Esophagus muscularis mucosa (tissue), 4 donors: ENCODE data around the gene AFAP1. TPM values are rescaled to one million over a fixed set of nuclear protein-coding genes. Genes with fewer than 3 reads are reported as not detected.

Experiments
- DNase-seq: peaks from one replicate; pipeline ENCODE4 v3.0.0-alpha.2; 2017; ENCODE audit errors: extremely low spot score
- H3K27ac ChIP-seq, 4 donors: fragments of 200-600 bp; sonication (generic); replicated peaks in 1 of 4; 1 replicate in 3 of 4; 2 replicates in 1 of 4; pipeline ENCODE4 v1.5.1; 2016 to 2019; ENCODE audit warnings: mild to moderate bottlenecking in 1 of 4
- H3K27me3 ChIP-seq, 4 donors: fragments of 200-600 bp; sonication (generic); one replicate each; pipeline versions ENCODE4 v1.5.1 to v1.6.0; 2016 to 2019
- H3K36me3 ChIP-seq, 4 donors: fragments of 200-600 bp; sonication (generic); one replicate each; pipeline ENCODE4 v1.5.1; 2016 to 2019
- H3K4me1 ChIP-seq, 4 donors: fragments of 200-600 bp; sonication (generic); one replicate each; pipeline ENCODE4 v1.5.1; 2016 to 2019
- H3K4me3 ChIP-seq, 4 donors: fragments of 200-600 bp; sonication (generic); 1 replicate in 2 of 4; 2 replicates in 2 of 4; pipeline ENCODE4 v1.5.1; 2016 to 2019; ENCODE audit warnings: mild to moderate bottlenecking in 4 of 4, moderate library complexity in 1 of 4
- H3K9me3 ChIP-seq, 4 donors: fragments of 200-600 bp; sonication (generic); 1 replicate in 3 of 4; 2 replicates in 1 of 4; pipeline ENCODE4 v1.5.1; 2016 to 2019
- EP300 ChIP-seq: sonication (generic); formaldehyde crosslinking; IDR thresholded peaks from one replicate; pipeline ENCODE4 v1.6.1; 2017; ENCODE audit warnings: antibody characterized with exemption
- POLR2A ChIP-seq: fragments of 450-650 bp; IDR thresholded peaks from one replicate; pipeline ENCODE4 v1.6.1; 2017; ENCODE audit warnings: antibody characterized with exemption, moderate library complexity, mild to moderate bottlenecking, low read depth
- POLR2AphosphoS5 ChIP-seq, 2 donors: sonication (generic); formaldehyde crosslinking; IDR thresholded peaks; one replicate each; pipeline ENCODE4 v1.6.1; 2017; ENCODE audit warnings: antibody characterized with exemption in 2 of 2
- WGBS: methylation state at CpG from one replicate; pipeline ENCODE4 v1.1.5; 2018; 5-methylcytosine and 5-hydroxymethylcytosine counted together
- intact Hi-C: fragments of 100-400 bp; cut with DNase I; formaldehyde crosslinking; loops from one replicate; pipeline ENCODE4 v1.15.1; 2023
- total RNA-seq, 4 donors: library from RNA; depleted of rRNA; stranded (reverse); fragments of >200 nt; gene quantifications; one replicate each; pipeline versions ENCODE4 v1.1.0 to v1.2.1, GENCODE V29; 2016
- TF ChIP-seq, protein P1 (sequence below), 3 experiments: fragments of 200-600 bp in 2 of 3; fragments of 450-650 bp in 1 of 3; sonication (generic) in 2 of 3; IDR thresholded peaks; one replicate each; pipeline ENCODE4 v1.5.1; 2017 to 2019; ENCODE audit warnings: antibody characterized with exemption in 3 of 3, mild to moderate bottlenecking in 2 of 3, moderate library complexity in 1 of 3

The AFAP1 gene
- total RNA-seq, 4 donors from 2014 or later: 37.8 to 71.3 (median 50.9) TPM

DNA sequence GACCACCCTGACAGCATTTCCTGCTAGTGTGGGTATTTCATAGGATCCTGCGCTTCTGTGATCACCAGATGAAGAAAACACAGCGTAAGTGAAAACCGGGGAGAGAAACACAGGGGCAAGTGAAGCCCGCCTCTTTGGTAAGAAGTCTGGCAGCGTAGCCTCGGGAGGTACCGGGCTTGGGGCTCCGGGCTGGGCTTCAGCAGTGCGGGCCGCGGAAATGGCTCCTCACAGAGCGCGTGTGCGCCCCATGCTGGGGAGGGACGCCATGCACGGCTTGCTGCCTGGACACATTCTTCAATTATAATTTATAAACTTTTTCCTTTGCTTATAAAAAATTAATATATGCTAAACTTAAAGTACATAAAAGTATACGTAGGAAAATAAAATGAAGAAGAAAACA lies 151.5 kb downstream of the AFAP1 start:
- 92% methylated on average over 17 of the region's 17 CpGs for WGBS

DNA sequence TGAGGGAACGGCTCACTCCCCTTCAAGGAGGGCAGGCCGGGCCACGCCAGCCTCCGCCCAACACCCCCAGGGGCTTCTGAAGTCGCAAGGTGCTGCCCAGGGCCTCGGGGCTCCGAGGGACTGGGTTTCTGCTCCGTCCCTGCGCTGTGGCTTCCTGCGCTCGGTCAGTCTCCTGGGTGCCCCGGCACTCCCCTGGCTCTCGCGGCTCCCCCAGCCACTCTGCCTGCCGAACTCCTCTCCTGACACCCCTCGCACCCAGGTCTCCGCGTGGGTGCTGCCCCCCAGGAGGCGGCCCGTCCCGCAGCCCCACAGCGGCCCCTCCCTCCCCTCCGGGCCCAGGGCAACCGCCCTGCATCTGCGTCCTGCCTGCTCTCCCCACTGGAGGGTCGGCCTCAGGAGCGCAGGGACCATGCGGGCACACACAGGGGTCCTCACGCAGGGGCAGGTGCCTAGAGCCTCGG lies 151.9 kb downstream of the AFAP1 start:
- H3K36me3 ChIP-seq: peaks cover 0 to 67% (median 19%) of the 10 kb centered on the region in 4 donors
- H3K4me1 ChIP-seq: peaks cover 32 to 50% (median 42%) of the 10 kb centered on the region in 4 donors
- H3K4me3 ChIP-seq: no peak overlapping the region
- no peaks in the 10 kb centered on the region for H3K27me3 ChIP-seq
- WGBS: 93% methylated on average over 3 of the region's 30 CpGs
- H3K9me3 ChIP-seq: no peaks in the 10 kb centered on the region
- intact Hi-C loops: no loop called here
- TF ChIP-seq POLR2A (no peak), EP300 (no peak), POLR2AphosphoS5 (IDR thresholded peaks at IDR 0.05) (no peak)
- TF ChIP-seq, protein P1, sequence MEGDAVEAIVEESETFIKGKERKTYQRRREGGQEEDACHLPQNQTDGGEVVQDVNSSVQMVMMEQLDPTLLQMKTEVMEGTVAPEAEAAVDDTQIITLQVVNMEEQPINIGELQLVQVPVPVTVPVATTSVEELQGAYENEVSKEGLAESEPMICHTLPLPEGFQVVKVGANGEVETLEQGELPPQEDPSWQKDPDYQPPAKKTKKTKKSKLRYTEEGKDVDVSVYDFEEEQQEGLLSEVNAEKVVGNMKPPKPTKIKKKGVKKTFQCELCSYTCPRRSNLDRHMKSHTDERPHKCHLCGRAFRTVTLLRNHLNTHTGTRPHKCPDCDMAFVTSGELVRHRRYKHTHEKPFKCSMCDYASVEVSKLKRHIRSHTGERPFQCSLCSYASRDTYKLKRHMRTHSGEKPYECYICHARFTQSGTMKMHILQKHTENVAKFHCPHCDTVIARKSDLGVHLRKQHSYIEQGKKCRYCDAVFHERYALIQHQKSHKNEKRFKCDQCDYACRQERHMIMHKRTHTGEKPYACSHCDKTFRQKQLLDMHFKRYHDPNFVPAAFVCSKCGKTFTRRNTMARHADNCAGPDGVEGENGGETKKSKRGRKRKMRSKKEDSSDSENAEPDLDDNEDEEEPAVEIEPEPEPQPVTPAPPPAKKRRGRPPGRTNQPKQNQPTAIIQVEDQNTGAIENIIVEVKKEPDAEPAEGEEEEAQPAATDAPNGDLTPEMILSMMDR (IDR thresholded peaks at IDR 0.05): no peak
- DNase-seq: no peak
- H3K27ac ChIP-seq: no peak overlapping the region

More for the DNA sequence above, 151.5 kb downstream of the AFAP1 start:
- Histone ChIP-seq H3K4me1 (peaks cover 27 to 45% (median 38%) of the 10 kb centered on the region in 4 donors), H3K27ac (no peak overlapping the region), H3K27me3 (no peaks in the 10 kb centered on the region), H3K4me3 (no peak overlapping the region), H3K9me3 (no peaks in the 10 kb centered on the region), H3K36me3 (peaks cover 0 to 72% (median 22%) of the 10 kb centered on the region in 4 donors)
- TF ChIP-seq POLR2AphosphoS5 (IDR thresholded peaks at IDR 0.05): no peak
- no peak for TF ChIP-seq POLR2A
- no peak for TF ChIP-seq EP300
- TF ChIP-seq, protein P1 (IDR thresholded peaks at IDR 0.05): no peak
- intact Hi-C loops: no loop called here
- DNase-seq: no peak

DNA sequence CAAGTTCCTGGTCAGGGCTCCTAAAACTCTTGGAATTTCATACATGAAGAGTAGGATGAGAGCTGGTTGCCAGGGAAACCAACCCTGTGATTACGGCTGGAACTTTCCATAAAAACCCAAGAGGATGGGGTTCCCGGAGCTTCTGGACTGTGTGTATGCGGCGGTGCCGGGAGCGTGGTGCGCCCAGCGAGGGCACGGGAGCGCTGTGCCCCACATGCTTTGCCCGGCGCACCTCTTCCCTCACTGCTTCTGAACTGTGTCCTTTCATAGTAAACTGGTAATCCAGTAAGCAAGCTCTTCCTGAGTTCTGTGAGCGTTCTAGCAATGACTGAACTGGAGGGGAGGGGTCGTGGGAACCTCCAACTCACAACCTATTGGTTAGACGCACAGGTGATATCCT lies 152.6 kb downstream of the AFAP1 start:
- intact Hi-C loops: no loop called here
- peaks cover 0 to 61% (median 15%) of the 10 kb centered on the region in 4 donors for H3K36me3 ChIP-seq
- H3K4me3 ChIP-seq: no peak overlapping the region
- H3K27ac ChIP-seq: no peak overlapping the region
- DNase-seq: no peak
- WGBS: 97% methylated on average over 15 of the region's 15 CpGs
- no peaks in the 10 kb centered on the region for H3K9me3 ChIP-seq
- TF ChIP-seq, protein P1 (IDR thresholded peaks at IDR 0.05): no peak
- TF ChIP-seq EP300: no peak
- TF ChIP-seq POLR2A: no peak
- TF ChIP-seq POLR2AphosphoS5 (IDR thresholded peaks at IDR 0.05): no peak
- H3K4me1 ChIP-seq: peaks cover 37 to 56% (median 49%) of the 10 kb centered on the region in 4 donors
- no peaks in the 10 kb centered on the region for H3K27me3 ChIP-seq

DNA sequence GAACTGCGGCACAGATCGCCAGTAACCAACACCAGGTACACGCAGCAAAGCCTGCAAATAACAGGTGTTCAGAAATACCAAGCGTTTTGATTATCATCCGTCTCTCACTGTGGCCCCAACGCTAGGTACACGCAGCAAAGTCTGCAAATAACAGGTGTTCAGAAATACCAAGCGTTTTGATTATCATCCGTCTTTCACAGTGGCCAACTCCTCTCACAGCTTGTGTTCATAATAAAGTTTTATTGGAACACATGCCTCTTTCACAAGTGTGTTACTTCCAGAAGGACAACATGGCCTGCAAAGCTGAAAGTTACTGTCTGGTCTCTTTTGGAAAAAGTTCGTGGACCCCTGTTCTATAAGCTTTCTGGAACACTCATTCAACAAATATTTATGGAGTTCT lies 153.1 kb downstream of the AFAP1 start:
- TF ChIP-seq POLR2AphosphoS5 (IDR thresholded peaks at IDR 0.05) (no peak), EP300 (no peak), POLR2A (no peak)
- TF ChIP-seq, protein P1 (IDR thresholded peaks at IDR 0.05): no peak

DNA sequence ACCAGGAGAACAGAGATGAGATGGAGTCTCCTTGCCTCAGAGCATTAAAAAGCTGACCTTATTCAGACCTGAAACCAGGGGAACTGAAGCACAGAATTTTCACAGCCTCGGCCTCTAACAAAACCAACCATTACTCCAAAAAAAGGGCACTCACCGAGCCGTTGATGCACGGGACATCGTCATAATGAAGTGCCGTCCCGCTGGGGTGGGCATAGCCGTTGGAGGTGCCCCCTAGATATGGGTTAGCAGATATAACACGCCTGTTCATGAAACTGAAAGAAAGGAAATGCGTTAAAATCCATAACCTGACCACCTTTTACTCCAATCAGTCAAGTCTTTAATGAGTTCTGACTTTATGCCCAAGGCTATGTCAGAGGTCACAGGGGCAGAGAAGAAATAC lies 153.6 kb downstream of the AFAP1 start:
- no peak for DNase-seq
- Histone ChIP-seq H3K27ac (no peak overlapping the region), H3K27me3 (no peaks in the 10 kb centered on the region), H3K36me3 (peaks cover 0 to 59% (median 16%) of the 10 kb centered on the region in 4 donors), H3K9me3 (no peaks in the 10 kb centered on the region), H3K4me3 (no peak overlapping the region), H3K4me1 (peaks cover 44 to 60% (median 53%) of the 10 kb centered on the region in 4 donors)
- WGBS: 92% methylated on average over 10 of the region's 10 CpGs
- intact Hi-C loops: no loop called here
- no peak for TF ChIP-seq POLR2A
- TF ChIP-seq, protein P1 (IDR thresholded peaks at IDR 0.05): no peak
- no peak for TF ChIP-seq EP300
- no peak for TF ChIP-seq POLR2AphosphoS5 (IDR thresholded peaks at IDR 0.05)

More for the DNA sequence above, 153.1 kb downstream of the AFAP1 start:
- no peaks in the 10 kb centered on the region for H3K27me3 ChIP-seq
- H3K4me3 ChIP-seq: no peak overlapping the region
- intact Hi-C loops: no loop called here
- DNase-seq: no peak
- WGBS: 94% methylated on average over 10 of the region's 10 CpGs
- peaks cover 0 to 56% (median 15%) of the 10 kb centered on the region in 4 donors for H3K36me3 ChIP-seq
- H3K4me1 ChIP-seq: peaks cover 43 to 60% (median 53%) of the 10 kb centered on the region in 4 donors
- no peak overlapping the region for H3K27ac ChIP-seq
- no peaks in the 10 kb centered on the region for H3K9me3 ChIP-seq
